OCI-LY1 (cell line): ENCODE results near the gene EXOC6.

Experiments
- H2AFZ ChIP-seq: fragments of 200-600 bp; sonication (generic), shearing (Covaris generic); 2 replicates; pipeline ENCODE4 v1.6.0; 2014; ENCODE audit warnings: antibody characterized with exemption, mild to moderate bottlenecking, low read length
- H3F3A ChIP-seq: fragments of 200-600 bp; sonication (generic), shearing (Covaris generic); 2 replicates; pipeline ENCODE4 v1.6.0; 2014; ENCODE audit warnings: mild to moderate bottlenecking, antibody characterized with exemption, low read length, moderate library complexity; ENCODE audit not compliant: insufficient read depth
- H3K27ac ChIP-seq: fragments of 200-600 bp; sonication (generic); 2 replicates; pipeline ENCODE4 v1.5.1; 2014; ENCODE audit warnings: low read length, mixed run types, mild to moderate bottlenecking, low read depth; ENCODE audit not compliant: poor library complexity, severe bottlenecking
- H3K27me3 ChIP-seq: fragments of 200-600 bp; sonication (generic); 2 replicates; pipeline ENCODE4 v1.6.0; 2014; ENCODE audit warnings: antibody characterized with exemption, mild to moderate bottlenecking, low read length, moderate library complexity; ENCODE audit not compliant: insufficient read depth
- H3K36me3 ChIP-seq: fragments of 200-600 bp; sonication (generic); 2 replicates; pipeline ENCODE4 v1.6.1; 2014; ENCODE audit warnings: mild to moderate bottlenecking, antibody characterized with exemption, low read length, moderate library complexity, mixed read lengths; ENCODE audit not compliant: insufficient read depth
- H3K4me1 ChIP-seq: fragments of 200-600 bp; sonication (generic); 2 replicates; pipeline ENCODE4 v1.5.1; 2014; ENCODE audit warnings: mild to moderate bottlenecking, low read length, moderate library complexity; ENCODE audit not compliant: insufficient read depth, severe bottlenecking
- H3K4me2 ChIP-seq: fragments of 200-600 bp; sonication (generic), shearing (Covaris generic); 2 replicates; pipeline ENCODE4 v1.6.1; 2014; ENCODE audit warnings: low read length
- H3K4me3 ChIP-seq: fragments of 200-600 bp; sonication (generic); 2 replicates; pipeline ENCODE4 v1.5.1; 2014; ENCODE audit warnings: low read length, low read depth, mild to moderate bottlenecking, mixed read lengths; ENCODE audit not compliant: poor library complexity, severe bottlenecking
- H3K79me2 ChIP-seq: fragments of 200-600 bp; shearing (Covaris generic); 2 replicates; pipeline ENCODE4 v1.6.1; 2016; ENCODE audit warnings: mixed run types, low read length, mixed read lengths; ENCODE audit not compliant: insufficient read depth
- H3K9ac ChIP-seq: fragments of 200-600 bp; sonication (generic), shearing (Covaris generic); 2 replicates; pipeline ENCODE4 v1.6.1; 2014; ENCODE audit warnings: mild to moderate bottlenecking, low read length, mixed read lengths
- H3K9me2 ChIP-seq: fragments of 200-600 bp; sonication (generic), shearing (Covaris generic); 2 replicates; pipeline ENCODE4 v1.6.1; 2014; ENCODE audit warnings: low read depth, mild to moderate bottlenecking, low read length, mixed read lengths
- H3K9me3 ChIP-seq: fragments of 200-600 bp; shearing (Covaris generic); 2 replicates; pipeline ENCODE4 v1.6.1; 2014; ENCODE audit warnings: low read length, mixed read lengths
- H4K20me1 ChIP-seq: fragments of 200-600 bp; sonication (generic), shearing (Covaris generic); 2 replicates; pipeline ENCODE4 v1.6.0; 2016; ENCODE audit warnings: mild to moderate bottlenecking, low read length; ENCODE audit not compliant: insufficient read depth
- EZH2 ChIP-seq: fragments of 200-600 bp; sonication (generic), shearing (Covaris generic); IDR thresholded peaks from 2 replicates; pipeline ENCODE4 v1.8.0; 2017; ENCODE audit warnings: borderline replicate concordance, mixed run types, mild to moderate bottlenecking, antibody characterized with exemption, low read length, moderate library complexity, mixed read lengths
- TF ChIP-seq, protein P1 (sequence below): fragments of 200-600 bp; sonication (generic), shearing (Covaris generic); IDR thresholded peaks from 2 replicates; pipeline ENCODE4 v1.5.1; 2017; ENCODE audit warnings: mild to moderate bottlenecking, antibody characterized with exemption, low read length, moderate library complexity, mixed read lengths

The EXOC6 gene

DNA sequence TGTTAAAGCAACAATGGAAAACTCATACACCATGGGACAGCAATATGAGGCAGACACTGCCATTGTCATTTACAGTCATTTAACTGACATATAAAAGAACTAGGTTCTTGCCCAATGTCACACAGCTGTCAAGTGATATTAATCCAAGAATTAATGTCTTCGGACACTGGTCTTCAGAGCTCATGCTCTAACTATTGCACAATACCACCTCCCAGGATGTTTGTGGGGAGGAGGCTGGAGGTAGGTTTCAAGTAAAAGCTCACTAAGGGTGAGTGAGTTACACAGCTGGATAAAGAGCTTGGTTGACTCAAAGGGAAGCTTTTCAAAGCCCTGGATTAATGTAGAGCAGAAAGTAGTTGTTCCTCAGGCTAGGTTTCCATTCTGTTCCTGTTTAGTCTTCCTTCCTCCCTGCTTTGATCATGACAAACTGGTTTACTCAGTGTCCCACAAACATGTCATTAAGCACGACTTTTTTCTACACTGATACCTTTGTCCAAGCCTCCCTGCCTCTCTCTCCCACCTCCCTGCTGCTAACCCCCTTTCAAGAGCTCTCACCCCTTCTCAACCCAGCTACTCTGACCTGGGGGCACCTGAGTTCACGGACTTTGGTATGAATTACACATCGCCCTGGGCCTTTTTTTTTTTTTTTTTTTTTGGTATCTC, 987 bp upstream of the EXOC6 start:
- H3K27me3 ChIP-seq = no peaks in the 10 kb centered on the region; the same call in 1 of the 2 replicates
- H3K4me2 ChIP-seq = no peak overlapping the region
- H3K9me3 ChIP-seq = 0 out of 2 replicates have a peak, but pooled peaks cover 5% of the 10 kb centered on the region
- H3K9ac ChIP-seq = no peak overlapping the region
- no peak overlapping the region for H3K27ac ChIP-seq
- peaks cover 16% of the 10 kb centered on the region for H3K4me1 ChIP-seq
- H3K79me2 ChIP-seq = no peaks in the 10 kb centered on the region
- no peaks in the 10 kb centered on the region for H3K36me3 ChIP-seq
- H3F3A ChIP-seq = no peaks in the 10 kb centered on the region
- TF ChIP-seq EZH2 = no peak
- TF ChIP-seq, protein P1, sequence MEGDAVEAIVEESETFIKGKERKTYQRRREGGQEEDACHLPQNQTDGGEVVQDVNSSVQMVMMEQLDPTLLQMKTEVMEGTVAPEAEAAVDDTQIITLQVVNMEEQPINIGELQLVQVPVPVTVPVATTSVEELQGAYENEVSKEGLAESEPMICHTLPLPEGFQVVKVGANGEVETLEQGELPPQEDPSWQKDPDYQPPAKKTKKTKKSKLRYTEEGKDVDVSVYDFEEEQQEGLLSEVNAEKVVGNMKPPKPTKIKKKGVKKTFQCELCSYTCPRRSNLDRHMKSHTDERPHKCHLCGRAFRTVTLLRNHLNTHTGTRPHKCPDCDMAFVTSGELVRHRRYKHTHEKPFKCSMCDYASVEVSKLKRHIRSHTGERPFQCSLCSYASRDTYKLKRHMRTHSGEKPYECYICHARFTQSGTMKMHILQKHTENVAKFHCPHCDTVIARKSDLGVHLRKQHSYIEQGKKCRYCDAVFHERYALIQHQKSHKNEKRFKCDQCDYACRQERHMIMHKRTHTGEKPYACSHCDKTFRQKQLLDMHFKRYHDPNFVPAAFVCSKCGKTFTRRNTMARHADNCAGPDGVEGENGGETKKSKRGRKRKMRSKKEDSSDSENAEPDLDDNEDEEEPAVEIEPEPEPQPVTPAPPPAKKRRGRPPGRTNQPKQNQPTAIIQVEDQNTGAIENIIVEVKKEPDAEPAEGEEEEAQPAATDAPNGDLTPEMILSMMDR = no peak
- H3K4me3 ChIP-seq = no peak overlapping the region
- no peaks in the 10 kb centered on the region for H3K9me2 ChIP-seq
- H4K20me1 ChIP-seq = no peaks in the 10 kb centered on the region
- H2AFZ ChIP-seq = no peak overlapping the region

DNA sequence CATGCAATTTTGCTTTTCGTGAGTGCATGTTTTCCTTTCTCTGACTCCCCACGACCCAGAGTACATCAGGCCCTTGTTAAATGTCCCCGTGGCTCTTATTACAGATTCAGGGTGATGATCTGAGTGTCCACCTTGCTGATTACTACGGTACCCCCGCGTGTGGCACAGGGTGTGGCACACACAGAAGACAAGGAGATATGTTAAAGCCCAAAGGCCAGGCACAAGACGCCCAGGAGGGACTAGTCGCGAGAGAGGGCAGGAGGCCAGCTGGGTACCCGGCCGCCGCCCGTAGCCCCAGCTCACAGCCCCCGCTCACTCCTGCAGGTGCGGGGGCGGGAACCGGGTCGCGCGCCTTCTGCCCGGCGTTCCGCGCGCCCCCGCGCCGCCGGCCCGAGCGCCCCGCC, 281 bp upstream of the EXOC6 start:
- H3K9ac ChIP-seq = peak overlapping the region; percentile 61
- no peaks in the 10 kb centered on the region for H3K36me3 ChIP-seq
- TF ChIP-seq EZH2 = no peak
- TF ChIP-seq, protein P1 = no peak
- H3K9me3 ChIP-seq = 0 out of 2 replicates have a peak, but pooled peaks cover 5% of the 10 kb centered on the region
- no peaks in the 10 kb centered on the region for H3K9me2 ChIP-seq
- H3K4me1 ChIP-seq = peaks cover 16% of the 10 kb centered on the region
- no peak overlapping the region for H2AFZ ChIP-seq
- H3K4me3 ChIP-seq = peak overlapping the region; percentile 77
- no peaks in the 10 kb centered on the region for H3F3A ChIP-seq
- peak overlapping the region; percentile 83 for H3K4me2 ChIP-seq
- no peaks in the 10 kb centered on the region for H4K20me1 ChIP-seq
- H3K27me3 ChIP-seq = no peaks in the 10 kb centered on the region; the same call in 1 of the 2 replicates
- no peak overlapping the region for H3K27ac ChIP-seq
- no peaks in the 10 kb centered on the region for H3K79me2 ChIP-seq

DNA sequence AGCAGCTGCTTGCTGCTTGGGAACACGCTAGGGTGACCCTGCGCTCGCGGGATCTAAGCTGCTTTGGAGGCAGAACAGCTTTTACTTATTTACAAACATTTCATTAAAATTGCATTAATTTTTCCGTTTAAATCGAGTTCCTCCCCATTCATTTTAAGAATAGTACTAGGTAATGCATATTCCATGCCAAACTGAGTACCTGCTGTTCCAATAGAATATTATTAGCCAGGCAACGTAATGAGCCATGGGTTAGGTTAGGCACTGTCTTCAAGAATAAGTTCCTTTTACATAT, 860 bp downstream of the EXOC6 start:
- H3K4me2 ChIP-seq = peak overlapping the region; percentile 73
- peak overlapping the region; percentile 77 for H3K4me3 ChIP-seq
- 0 out of 2 replicates have a peak, but pooled peaks cover 5% of the 10 kb centered on the region for H3K9me3 ChIP-seq
- H3K79me2 ChIP-seq = no peaks in the 10 kb centered on the region
- no peaks in the 10 kb centered on the region; the same call in 1 of the 2 replicates for H3K27me3 ChIP-seq
- no peaks in the 10 kb centered on the region for H4K20me1 ChIP-seq
- H3F3A ChIP-seq = no peaks in the 10 kb centered on the region
- peaks cover 12% of the 10 kb centered on the region for H3K4me1 ChIP-seq
- H3K36me3 ChIP-seq = no peaks in the 10 kb centered on the region; the same call in 1 of the 2 replicates
- H2AFZ ChIP-seq = no peak overlapping the region; the same call in 1 of the 2 replicates
- peak overlapping the region; percentile 79 for H3K9ac ChIP-seq
- no peak for TF ChIP-seq EZH2
- H3K27ac ChIP-seq = no peak overlapping the region
- no peaks in the 10 kb centered on the region for H3K9me2 ChIP-seq
